Measurements from ENCODE around the gene PHKA2.

- TF ChIP-seq, protein P1, sequence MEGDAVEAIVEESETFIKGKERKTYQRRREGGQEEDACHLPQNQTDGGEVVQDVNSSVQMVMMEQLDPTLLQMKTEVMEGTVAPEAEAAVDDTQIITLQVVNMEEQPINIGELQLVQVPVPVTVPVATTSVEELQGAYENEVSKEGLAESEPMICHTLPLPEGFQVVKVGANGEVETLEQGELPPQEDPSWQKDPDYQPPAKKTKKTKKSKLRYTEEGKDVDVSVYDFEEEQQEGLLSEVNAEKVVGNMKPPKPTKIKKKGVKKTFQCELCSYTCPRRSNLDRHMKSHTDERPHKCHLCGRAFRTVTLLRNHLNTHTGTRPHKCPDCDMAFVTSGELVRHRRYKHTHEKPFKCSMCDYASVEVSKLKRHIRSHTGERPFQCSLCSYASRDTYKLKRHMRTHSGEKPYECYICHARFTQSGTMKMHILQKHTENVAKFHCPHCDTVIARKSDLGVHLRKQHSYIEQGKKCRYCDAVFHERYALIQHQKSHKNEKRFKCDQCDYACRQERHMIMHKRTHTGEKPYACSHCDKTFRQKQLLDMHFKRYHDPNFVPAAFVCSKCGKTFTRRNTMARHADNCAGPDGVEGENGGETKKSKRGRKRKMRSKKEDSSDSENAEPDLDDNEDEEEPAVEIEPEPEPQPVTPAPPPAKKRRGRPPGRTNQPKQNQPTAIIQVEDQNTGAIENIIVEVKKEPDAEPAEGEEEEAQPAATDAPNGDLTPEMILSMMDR (IDR thresholded peaks at IDR 0.05; ENCODE audit: poor library complexity) = no peak
- TF ChIP-seq EZH2 (IDR thresholded peaks at IDR 0.05; ENCODE audit: borderline replicate concordance) = no peak
These were observed 36.1 kb upstream of the PHKA2 start for GRCh38 chrX:19019996-19020395.
